Endothelial cell of umbilical vein (primary cell): ENCODE data around the gene EFR3B.

ENCODE experiments used
- CTCF ChIP-seq, 2 donors: IDR thresholded peaks; 1 replicate in 1 of 2; 2 replicates in 1 of 2; pipeline ENCODE4 v1.5.1; 2011; ENCODE audit warnings: low read length in 2 of 2, mild to moderate bottlenecking in 2 of 2, moderate library complexity in 2 of 2, control low read depth in 1 of 2, inconsistent platforms in 1 of 2, low read depth in 1 of 2; ENCODE audit not compliant: insufficient read depth in 1 of 2; ENCODE audit errors: extremely low read depth in 1 of 2
- GATA2 ChIP-seq: IDR thresholded peaks from 2 replicates; pipeline ENCODE4 v1.7.0; 2011; ENCODE audit warnings: low read depth, mild to moderate bottlenecking, moderate library complexity, mixed read lengths, low read length; ENCODE audit not compliant: insufficient read length, insufficient read depth
- MAX ChIP-seq: IDR thresholded peaks from 2 replicates; pipeline ENCODE4 v1.6.1; 2011; ENCODE audit not compliant: insufficient read depth, insufficient read length
- POLR2A ChIP-seq: IDR thresholded peaks from 2 replicates; pipeline ENCODE4 v1.6.1; 2012; ENCODE audit warnings: low read depth, mild to moderate bottlenecking, control low read depth, low read length
- POLR2AphosphoS5 ChIP-seq: IDR thresholded peaks from 2 replicates; pipeline ENCODE4 v1.6.1; 2012; ENCODE audit warnings: low read depth, mild to moderate bottlenecking, control low read depth, low read length, moderate library complexity; ENCODE audit not compliant: insufficient read depth

- TF ChIP-seq GATA2: no peak
- TF ChIP-seq POLR2AphosphoS5: no peak
- no peak for TF ChIP-seq CTCF (IDR thresholded peaks at IDR 0.05; ENCODE audit: extremely low read depth in 1 of 2, insufficient read depth in 1 of 2, low read depth in 1 of 2, low read length in 2 of 2)
- TF ChIP-seq POLR2A: no peak
- no peak for TF ChIP-seq MAX
Observed at GRCh38 chr2:25207078-25207545, 165.2 kb downstream of the EFR3B start.
